ENCODE measurements around the gene SLC39A8.
"Not testable (repeated sequence)": the region's sequence is repeated elsewhere in the genome, so short reads cannot be mapped to it uniquely, and the experiment has no call there.

SLC39A8 gene

DNA sequence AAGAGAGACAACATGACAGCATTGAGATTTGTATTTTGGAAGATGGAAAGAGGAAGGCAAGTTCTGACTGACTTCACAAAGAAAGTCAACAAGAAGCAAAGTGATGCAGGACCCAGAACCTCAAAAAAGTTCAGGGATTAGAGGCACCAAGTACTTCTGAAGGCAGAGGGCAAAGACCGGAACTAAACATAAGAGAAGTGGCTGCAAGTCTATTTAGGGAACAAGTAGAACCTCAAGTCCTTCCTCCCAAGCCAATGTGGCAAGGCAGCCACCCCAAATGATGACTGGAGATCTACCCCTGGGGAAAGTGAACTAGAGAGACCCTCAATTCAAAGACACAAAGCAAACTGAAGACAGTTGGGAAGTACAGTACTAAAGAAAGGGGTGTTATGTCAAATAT lies 46.6 kb downstream of the SLC39A8 start:
- DNase-seq: no peak

GRCh38 chr4:102295153-102295862 lies 50.0 kb downstream of the SLC39A8 start:
- DNase-seq: no peak

DNA sequence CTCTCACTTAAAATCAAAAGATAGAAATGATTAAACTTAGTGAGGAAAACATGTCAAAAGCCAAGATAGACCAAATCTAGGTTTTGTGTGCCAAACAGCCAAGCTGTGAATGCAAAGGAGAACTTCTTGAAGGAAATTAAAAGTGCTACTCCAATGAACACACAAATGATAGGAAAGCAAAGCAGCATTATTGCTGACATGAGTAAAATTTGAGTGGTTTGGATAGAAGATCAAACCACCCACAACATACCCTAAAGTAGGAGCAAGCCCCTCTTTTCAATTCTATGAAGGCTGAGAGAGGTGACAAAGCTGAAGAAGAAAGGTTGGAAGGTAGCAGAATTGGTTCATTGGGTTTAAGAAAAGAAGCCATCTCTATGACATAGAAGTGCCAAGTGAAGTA lies 56.8 kb downstream of the SLC39A8 start:
- DNase-seq: no peak

DNA sequence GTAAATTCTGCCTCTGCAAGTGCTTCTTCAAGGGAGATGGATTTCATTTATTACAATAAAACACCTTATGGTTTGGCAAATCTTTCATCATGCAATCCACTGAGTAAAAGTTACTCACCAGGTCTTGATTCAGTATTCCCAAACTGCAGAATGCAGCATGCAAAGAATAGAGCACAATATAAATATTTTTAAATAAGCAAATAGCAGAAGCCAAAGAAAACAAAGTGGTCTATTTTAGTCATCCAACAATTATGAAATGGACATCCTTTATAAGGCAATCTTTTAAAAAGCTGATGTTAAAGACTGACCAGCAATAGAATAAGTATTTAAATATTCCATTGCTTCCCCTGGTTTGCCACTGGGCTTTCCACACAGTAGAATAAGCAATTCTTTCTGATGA lies 59.5 kb downstream of the SLC39A8 start:
- DNase-seq: no peak

DNA sequence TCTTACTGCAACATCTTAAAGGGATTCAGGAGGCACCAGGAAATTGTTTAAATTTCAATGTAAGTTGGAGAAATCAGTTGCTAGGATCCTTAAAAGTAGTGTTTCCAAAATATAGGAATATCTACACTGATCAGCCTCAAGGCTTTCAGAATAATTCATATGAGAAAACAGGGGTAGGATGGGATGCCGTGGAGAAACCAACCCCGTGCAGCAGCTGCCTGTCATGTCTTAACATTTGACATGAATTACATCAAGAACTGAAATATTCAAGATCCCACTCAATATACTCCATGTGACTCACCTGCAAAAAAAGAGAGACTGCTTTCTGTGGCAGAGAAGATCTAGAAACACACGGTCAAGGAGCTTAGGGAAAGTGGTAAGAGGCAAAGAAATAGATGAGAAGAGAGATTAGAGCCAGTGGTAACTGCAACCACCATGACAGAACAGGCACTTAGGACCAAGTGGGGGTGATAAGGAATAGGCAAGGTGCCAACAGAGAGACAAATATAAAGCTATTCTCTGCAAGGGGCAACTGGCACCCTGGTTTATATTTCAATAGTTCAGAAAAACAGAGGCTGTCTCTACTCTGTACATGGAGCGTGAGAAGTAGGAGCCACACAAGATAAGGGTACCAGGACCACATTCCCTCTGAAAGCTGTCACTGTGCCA lies 64.0 kb downstream of the SLC39A8 start:
- DNase-seq: no peak

DNA sequence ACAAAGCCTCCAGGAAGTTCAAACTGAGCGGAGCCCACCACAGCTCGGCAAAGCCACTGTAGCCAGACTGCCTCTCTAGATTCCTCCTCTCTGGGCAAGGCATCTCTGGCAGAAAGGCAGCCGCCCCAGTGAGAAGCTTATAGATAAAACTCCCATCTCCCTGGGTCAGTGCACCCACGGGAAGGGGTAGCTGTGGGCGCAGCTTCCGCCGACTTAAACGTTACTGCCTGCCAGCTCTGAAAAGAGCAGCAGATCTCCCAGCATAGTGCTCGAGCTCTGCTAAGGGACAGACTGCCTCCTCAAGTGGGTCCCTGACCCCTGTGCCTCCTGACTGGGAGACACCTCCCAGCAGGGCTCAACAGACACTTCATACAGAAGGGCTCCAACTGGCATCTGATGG lies 72.0 kb downstream of the SLC39A8 start:
- DNase-seq: not testable (repeated sequence)

- no peak for DNase-seq
Observed at GRCh38 chr4:102272318-102272717, 73.0 kb downstream of the SLC39A8 start.

DNA sequence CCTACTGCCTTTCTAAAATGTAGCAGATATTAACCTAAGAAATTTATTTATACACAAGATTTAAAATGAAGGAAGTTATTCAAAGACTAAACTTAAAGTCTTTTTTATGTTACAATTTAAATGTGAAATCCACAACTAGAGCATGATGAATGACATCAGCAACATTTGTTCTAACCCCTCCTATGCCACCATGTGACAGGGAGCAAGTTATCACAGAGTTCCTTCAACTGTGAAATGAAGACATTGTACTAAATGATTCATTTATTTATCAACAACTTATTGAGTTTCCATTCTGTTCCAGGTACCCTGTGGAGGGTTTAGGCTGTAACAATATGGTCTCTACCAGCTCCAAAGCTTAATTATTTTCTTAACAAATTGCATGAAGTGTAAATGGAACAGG lies 76.9 kb downstream of the SLC39A8 start:
- DNase-seq: no peak

- peak; percentile 1 for DNase-seq
Observed at GRCh38 chr4:102263024-102263787, 82.1 kb downstream of the SLC39A8 start.

DNA sequence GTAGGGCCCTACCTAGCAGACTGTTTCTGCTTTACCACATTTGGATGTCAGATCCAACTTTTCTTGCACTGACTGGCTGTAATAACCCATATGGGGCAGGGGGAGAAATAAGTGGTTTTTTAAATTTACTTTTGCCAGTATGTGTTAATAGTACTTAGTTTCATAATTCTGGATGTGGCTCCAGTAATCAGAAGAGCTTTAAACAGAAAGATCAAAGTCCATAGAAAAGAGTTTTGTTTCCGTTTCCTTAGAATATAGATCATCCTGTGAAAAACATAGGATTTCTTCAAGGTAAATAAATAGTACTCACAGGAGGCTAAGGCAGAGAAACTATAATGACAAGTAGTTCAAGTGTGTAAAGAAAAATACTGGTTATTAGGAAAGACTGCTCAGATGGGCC lies 85.6 kb downstream of the SLC39A8 start:
- DNase-seq: no peak

DNA sequence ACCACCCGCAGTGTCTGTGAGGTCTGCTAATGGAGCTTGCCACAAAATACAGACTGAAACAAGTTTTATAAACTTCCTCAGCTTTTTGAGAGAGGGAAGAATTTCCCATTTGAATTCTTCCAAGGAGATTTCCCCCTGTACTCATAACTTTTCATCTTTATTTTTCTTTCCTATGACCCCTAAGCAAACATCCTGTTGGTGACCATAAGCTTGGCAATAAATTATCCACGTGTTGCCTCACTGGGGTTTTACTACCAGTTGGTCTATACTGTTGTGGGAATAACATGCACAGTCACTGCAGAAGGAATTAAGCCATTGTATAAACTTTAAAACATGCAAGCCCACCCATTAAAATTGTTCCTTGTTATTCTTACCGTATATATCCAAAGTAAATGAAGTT lies 86.2 kb downstream of the SLC39A8 start:
- no peak for DNase-seq

GRCh38 chr4:102256321-102256720 lies 89.0 kb downstream of the SLC39A8 start:
- DNase-seq: no peak

GRCh38 chr4:102253860-102254259 lies 91.4 kb downstream of the SLC39A8 start:
- DNase-seq: no peak

DNA sequence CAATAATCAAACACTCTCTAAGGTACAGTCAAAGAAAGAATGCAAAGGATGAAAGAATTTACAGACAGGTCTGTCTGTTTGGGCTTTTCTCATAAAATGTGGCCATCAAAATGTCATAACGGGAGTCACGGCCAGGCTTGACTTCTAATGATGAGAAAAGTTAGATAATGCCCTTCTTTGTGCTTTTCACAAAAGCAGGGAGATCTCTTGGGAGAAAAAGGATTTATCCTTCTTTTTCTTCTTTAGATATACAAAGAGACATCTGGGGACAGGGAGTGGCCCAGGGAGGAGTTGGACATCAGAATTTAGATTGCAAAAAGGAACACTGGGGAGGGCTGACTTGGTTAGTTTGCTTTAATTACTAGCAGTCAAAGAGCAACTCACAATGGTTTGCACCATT lies 93.1 kb downstream of the SLC39A8 start:
- no peak for DNase-seq

DNA sequence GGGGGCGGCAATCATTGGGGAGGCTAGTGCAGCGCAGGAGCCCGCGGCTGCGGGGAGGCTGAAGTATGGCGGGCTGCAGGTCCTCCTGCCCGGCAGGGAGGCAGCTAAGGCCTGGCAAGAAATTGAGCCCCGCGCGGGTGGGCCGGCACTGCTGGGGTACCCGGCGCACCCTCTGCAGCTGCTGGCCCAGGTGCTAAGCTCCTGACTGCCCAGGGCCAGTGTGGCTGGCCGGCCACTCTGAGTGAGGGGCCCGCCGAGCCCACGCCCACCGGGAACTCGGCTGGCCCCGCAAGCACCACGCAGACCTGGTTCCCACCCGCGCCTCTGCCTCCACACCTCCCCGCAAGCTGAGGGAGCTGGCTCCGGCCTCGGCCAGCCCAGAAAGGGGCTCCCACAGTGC lies 94.9 kb downstream of the SLC39A8 start:
- DNase-seq: no peak

GRCh38 chr4:102247041-102247440 lies 98.2 kb downstream of the SLC39A8 start:
- no peak for DNase-seq

- no peak for DNase-seq
Observed at GRCh38 chr4:102246416-102246815, 98.9 kb downstream of the SLC39A8 start.

DNA sequence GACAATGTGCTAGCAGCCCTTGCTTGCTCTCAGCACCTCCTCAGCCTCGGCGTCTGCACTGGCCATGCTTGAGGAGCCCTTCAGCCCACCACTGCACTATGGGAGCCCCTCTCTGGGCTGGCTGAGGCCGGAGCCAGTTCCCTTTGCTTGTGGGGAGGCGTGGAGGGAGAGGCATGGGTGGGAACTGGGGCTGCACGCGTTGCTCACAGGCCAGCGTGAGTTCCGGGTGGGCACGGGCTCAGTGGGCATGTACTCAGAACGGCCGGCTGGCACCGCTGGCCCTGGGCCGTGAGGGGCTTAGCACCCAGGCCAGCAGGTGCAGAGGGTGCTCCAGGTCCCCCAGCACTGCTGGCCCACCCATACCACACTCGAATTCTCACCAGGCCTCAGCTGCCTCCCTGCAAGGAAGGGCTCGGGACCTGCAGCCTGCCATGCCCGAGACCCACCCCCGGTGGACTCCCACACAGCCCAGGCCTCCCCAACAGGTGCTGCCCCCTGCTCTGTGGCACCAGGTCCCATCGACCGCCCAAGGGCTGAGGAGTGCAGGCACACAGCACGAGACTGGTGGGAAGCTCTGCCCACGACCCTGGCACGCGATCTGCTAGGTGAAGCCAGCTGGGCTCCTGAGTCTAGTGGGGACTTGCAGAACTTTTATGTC lies 100.3 kb downstream of the SLC39A8 start:
- no peak for DNase-seq

GRCh38 chr4:102243296-102243695 lies 102.0 kb downstream of the SLC39A8 start:
- not testable (repeated sequence) for DNase-seq

DNA sequence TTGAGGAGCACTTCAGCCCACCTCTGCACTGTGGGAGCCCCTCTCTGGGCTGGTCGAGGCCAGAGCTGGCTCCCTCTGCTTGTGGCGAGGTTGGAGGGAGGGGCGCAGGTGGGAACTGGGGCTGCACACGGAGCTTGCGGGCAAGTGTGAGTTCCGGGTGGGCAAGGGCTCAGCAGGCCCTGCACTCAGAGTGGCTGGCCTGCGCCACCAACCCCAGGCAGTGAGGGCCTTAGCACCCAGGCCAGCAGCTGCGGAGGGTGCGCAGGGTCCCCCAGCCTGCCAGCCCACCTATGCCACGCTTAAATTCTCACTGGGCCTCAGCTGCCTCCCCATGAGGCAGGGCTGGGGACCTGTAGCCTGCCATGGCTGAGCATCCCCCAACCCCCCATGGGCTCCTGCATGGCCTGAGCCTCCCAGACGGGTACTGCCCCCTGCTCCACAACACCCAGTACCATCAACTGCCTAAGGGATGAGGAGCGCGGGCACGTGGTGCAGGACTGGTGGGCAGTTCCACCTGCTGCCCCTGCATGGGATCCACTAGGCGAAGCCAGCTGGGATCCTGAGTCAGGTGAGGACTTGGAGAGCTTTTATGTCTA lies 110.9 kb downstream of the SLC39A8 start:
- DNase-seq: no peak

- DNase-seq: no peak
Observed at GRCh38 chr4:102230194-102230593, 115.1 kb downstream of the SLC39A8 start.

- DNase-seq: no peak
Observed at GRCh38 chr4:102227388-102227787, 117.9 kb downstream of the SLC39A8 start.

DNA sequence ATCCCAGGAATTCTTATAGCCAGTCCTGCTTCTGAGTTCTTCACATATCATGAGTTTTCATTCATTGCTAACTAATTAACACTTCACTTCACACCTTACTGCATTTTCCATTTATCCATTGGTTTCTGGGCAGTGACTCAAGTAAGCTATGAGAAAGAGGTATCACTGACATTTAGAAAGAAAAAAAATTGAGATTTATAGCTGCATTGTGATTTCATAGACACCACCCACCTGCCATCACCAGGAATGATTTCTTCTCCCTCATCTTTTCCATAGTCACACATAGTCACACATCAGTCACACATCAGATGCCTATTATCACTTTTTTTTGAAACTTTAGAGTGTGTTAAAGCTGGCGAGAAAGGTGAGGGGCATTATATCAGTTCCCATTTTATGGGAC lies 121.8 kb downstream of the SLC39A8 start:
- DNase-seq: no peak

All from central memory CD4-positive, alpha-beta T cell (primary cell).